HG03045 (cell line): ENCODE results near the gene KRT4.
"Not testable (repeated sequence)": the region's sequence is repeated elsewhere in the genome, so short reads cannot be mapped to it uniquely, and the experiment has no call there.

ENCODE experiments used
- ATAC-seq: cut with Tn5 transposase; IDR thresholded peaks from one replicate; pipeline ENCODE4 v1.9.1; 2021; ENCODE audit warnings: mild to moderate bottlenecking, moderate library complexity; ENCODE audit not compliant: unreplicated experiment

The KRT4 gene

GRCh38 chr12:52813885-52814709 is at the start of gene KRT4:
Gene KRT4, minus strand, starts transcription at chr12:52814116. Its CDS starts 58 bp downstream, at chr12:52814058.
- ATAC-seq: no peak

GRCh38 chr12:52862023-52862422 is 48.1 kb upstream of the KRT4 start:
- ATAC-seq: no peak

- ATAC-seq: no peak
Observed at GRCh38 chr12:52861511-52861910, 47.6 kb upstream of the KRT4 start.

GRCh38 chr12:52860102-52860823 is 46.3 kb upstream of the KRT4 start:
- ATAC-seq: no peak

- no peak for ATAC-seq
Observed at GRCh38 chr12:52857500-52857899, 43.6 kb upstream of the KRT4 start.

- ATAC-seq: no peak
Observed at GRCh38 chr12:52856787-52857186, 42.9 kb upstream of the KRT4 start.

- ATAC-seq: not testable (repeated sequence)
Observed at GRCh38 chr12:52856077-52856476, 42.2 kb upstream of the KRT4 start.

GRCh38 chr12:52851787-52852186 is 37.9 kb upstream of the KRT4 start:
- no peak for ATAC-seq

- ATAC-seq: no peak
Observed at GRCh38 chr12:52850681-52851080, 36.8 kb upstream of the KRT4 start.

- ATAC-seq: no peak
Observed at GRCh38 chr12:52849511-52849910, 35.6 kb upstream of the KRT4 start.

GRCh38 chr12:52848661-52849255 is 34.8 kb upstream of the KRT4 start, which contains the start of gene KRT78:
Gene KRT78, minus strand, starts transcription at chr12:52848994. Its CDS starts 64 bp downstream, at chr12:52848930.
- ATAC-seq: no peak

GRCh38 chr12:52847335-52848102 is 33.6 kb upstream of the KRT4 start:
- no peak for ATAC-seq

- ATAC-seq: no peak
Observed at GRCh38 chr12:52846356-52846970, 32.5 kb upstream of the KRT4 start.

GRCh38 chr12:52845946-52846345 is 32.0 kb upstream of the KRT4 start:
- no peak for ATAC-seq

GRCh38 chr12:52844386-52844785 is 30.5 kb upstream of the KRT4 start:
- no peak for ATAC-seq

GRCh38 chr12:52839436-52840105 is 25.7 kb upstream of the KRT4 start:
- ATAC-seq: no peak

GRCh38 chr12:52838609-52839435 is 24.9 kb upstream of the KRT4 start:
- ATAC-seq: no peak

GRCh38 chr12:52837781-52838608 is 24.1 kb upstream of the KRT4 start:
- ATAC-seq: no peak
